Tibial nerve (tissue), 4 donors: ENCODE measurements around the gene ARPC2. TPM values are rescaled to one million over a fixed set of nuclear protein-coding genes. Genes with fewer than 3 reads are reported as not detected.
A peak's percentile ranks its signal among the peaks of the same experiment; 100 is the strongest.

Experiments
- DNase-seq, 2 donors: peaks; one replicate each; pipeline ENCODE4 v3.0.0-alpha.2; 2019; ENCODE audit warnings: low spot score in 2 of 2
- H3K27ac ChIP-seq, 4 donors: fragments of 200-600 bp; sonication (generic) in 3 of 4; one replicate each; pipeline ENCODE4 v1.5.1; 2017 to 2019; ENCODE audit warnings: mild to moderate bottlenecking in 1 of 4
- H3K27me3 ChIP-seq, 2 donors: fragments of 200-600 bp; sonication (generic) in 1 of 2; one replicate each; pipeline versions ENCODE4 v1.5.1 to v1.6.0; 2017 to 2019
- H3K36me3 ChIP-seq, 3 donors: fragments of 200-600 bp; sonication (generic); one replicate each; pipeline ENCODE4 v1.5.1; 2018 to 2019
- H3K4me1 ChIP-seq, 4 donors: fragments of 200-600 bp; sonication (generic) in 3 of 4; one replicate each; pipeline ENCODE4 v1.5.1; 2017 to 2019
- H3K4me3 ChIP-seq, 4 donors: fragments of 200-600 bp; sonication (generic) in 3 of 4; one replicate each; pipeline ENCODE4 v1.5.1; 2017 to 2019; ENCODE audit warnings: mild to moderate bottlenecking in 1 of 4, moderate library complexity in 1 of 4
- H3K9me3 ChIP-seq, 4 donors: fragments of 200-600 bp; sonication (generic) in 3 of 4; one replicate each; pipeline ENCODE4 v1.5.1; 2017 to 2019
- CTCF ChIP-seq, 5 experiments: fragments of 200-600 bp in 3 of 5; fragments of 450-650 bp in 2 of 5; sonication (generic) in 3 of 5; IDR thresholded peaks; one replicate each; pipeline ENCODE4 v1.5.1; 2016 to 2019; ENCODE audit warnings: antibody characterized with exemption in 5 of 5, mild to moderate bottlenecking in 3 of 5, moderate library complexity in 2 of 5
- EP300 ChIP-seq, 2 donors: sonication (generic); formaldehyde crosslinking; IDR thresholded peaks; one replicate each; pipeline ENCODE4 v1.6.1; 2017; ENCODE audit warnings: antibody characterized with exemption in 2 of 2, mild to moderate bottlenecking in 1 of 2
- POLR2A ChIP-seq, 2 donors: fragments of 450-650 bp; IDR thresholded peaks; one replicate each; pipeline ENCODE4 v1.6.1; 2017; ENCODE audit warnings: antibody characterized with exemption in 2 of 2, mild to moderate bottlenecking in 2 of 2, moderate library complexity in 2 of 2
- WGBS, 2 donors: methylation state at CpG; one replicate each; pipeline ENCODE4 v1.1.5; 2018; 5-methylcytosine and 5-hydroxymethylcytosine counted together
- total RNA-seq, 4 donors: library from RNA; depleted of rRNA; stranded (reverse); fragments of >200 nt; gene quantifications; one replicate each; pipeline ENCODE4 v1.1.0, GENCODE V29; 2016

Gene ARPC2
- total RNA-seq, 4 donors from 2014 or later = 193 to 248 (median 222) TPM

GRCh38 chr2:218223046-218223445, 6.1 kb downstream of the ARPC2 start:
- no peak overlapping the region for H3K4me3 ChIP-seq
- no peaks in the 10 kb centered on the region for H3K27me3 ChIP-seq
- peaks cover 0 to 82% (median 52%) of the 10 kb centered on the region in 4 donors for H3K4me1 ChIP-seq
- no peaks in the 10 kb centered on the region for H3K9me3 ChIP-seq
- DNase-seq = no peak
- no peak for TF ChIP-seq EP300 (IDR thresholded peaks at IDR 0.05)
- no peak for TF ChIP-seq POLR2A (IDR thresholded peaks at IDR 0.05)
- no peak for TF ChIP-seq CTCF (IDR thresholded peaks at IDR 0.05)
- 81% methylated on average over 5 of the region's 5 CpGs for WGBS, 2 donors
- H3K27ac ChIP-seq = no peak overlapping the region
- peaks cover 0 to 42% (median 7%) of the 10 kb centered on the region in 3 donors for H3K36me3 ChIP-seq

- Histone ChIP-seq H3K27me3 (no peaks in the 10 kb centered on the region), H3K9me3 (no peaks in the 10 kb centered on the region), H3K27ac (no peak overlapping the region), H3K4me1 (peaks cover 0 to 82% (median 48%) of the 10 kb centered on the region in 4 donors), H3K36me3 (peaks cover 0 to 53% (median 7%) of the 10 kb centered on the region in 3 donors), H3K4me3 (no peak overlapping the region)
- TF ChIP-seq POLR2A (IDR thresholded peaks at IDR 0.05) = no peak
- no peak for TF ChIP-seq EP300 (IDR thresholded peaks at IDR 0.05)
- TF ChIP-seq CTCF (IDR thresholded peaks at IDR 0.05) = no peak
- 54 to 79% methylated on average over 1 of the region's 1 CpG for WGBS, 2 donors
- no peak for DNase-seq
Measured at GRCh38 chr2:218224186-218224585, 7.2 kb downstream of the ARPC2 start.

- H3K27ac ChIP-seq = no peak overlapping the region
- H3K4me3 ChIP-seq = no peak overlapping the region
- H3K9me3 ChIP-seq = no peaks in the 10 kb centered on the region
- no peak for TF ChIP-seq EP300 (IDR thresholded peaks at IDR 0.05)
- no peak for TF ChIP-seq POLR2A (IDR thresholded peaks at IDR 0.05)
- no peak for TF ChIP-seq CTCF (IDR thresholded peaks at IDR 0.05)
- no peaks in the 10 kb centered on the region for H3K27me3 ChIP-seq
- H3K4me1 ChIP-seq = peaks cover 0 to 77% (median 35%) of the 10 kb centered on the region in 4 donors
- 85 to 92% methylated on average over 3 of the region's 3 CpGs for WGBS, 2 donors
- no peak for DNase-seq
- peaks cover 0 to 80% (median 7%) of the 10 kb centered on the region in 3 donors for H3K36me3 ChIP-seq
Measured at GRCh38 chr2:218226903-218227302, 9.9 kb downstream of the ARPC2 start.

GRCh38 chr2:218228366-218229090, 11.5 kb downstream of the ARPC2 start:
- Histone ChIP-seq H3K27ac (peak overlapping the region in 3 of 4 donors; percentile 8 to 43 (median 38)), H3K4me3 (no peak overlapping the region), H3K36me3 (peaks cover 0 to 91% (median 11%) of the 10 kb centered on the region in 3 donors), H3K4me1 (peaks cover 0 to 61% (median 26%) of the 10 kb centered on the region in 4 donors), H3K9me3 (no peaks in the 10 kb centered on the region), H3K27me3 (no peaks in the 10 kb centered on the region)
- WGBS, 2 donors = 83 to 87% methylated on average over 6 of the region's 6 CpGs
- no peak for DNase-seq
- TF ChIP-seq EP300 (IDR thresholded peaks at IDR 0.05) (no peak), CTCF (IDR thresholded peaks at IDR 0.05) (no peak), POLR2A (IDR thresholded peaks at IDR 0.05) (no peak)

GRCh38 chr2:218229239-218229638, 12.2 kb downstream of the ARPC2 start:
- no peaks in the 10 kb centered on the region for H3K9me3 ChIP-seq
- peaks cover 0 to 56% (median 22%) of the 10 kb centered on the region in 4 donors for H3K4me1 ChIP-seq
- no peak for DNase-seq
- peaks cover 0 to 92% (median 11%) of the 10 kb centered on the region in 3 donors for H3K36me3 ChIP-seq
- no peaks in the 10 kb centered on the region for H3K27me3 ChIP-seq
- H3K4me3 ChIP-seq = no peak overlapping the region
- H3K27ac ChIP-seq = peak overlapping the region in 3 of 4 donors; percentile 8 to 48 (median 38)
- WGBS, 2 donors = 35 to 40% methylated on average over 3 of the region's 3 CpGs
- TF ChIP-seq EP300 (IDR thresholded peaks at IDR 0.05) = peak in 1 of 2 donors; percentile 53
- no peak for TF ChIP-seq POLR2A (IDR thresholded peaks at IDR 0.05)
